ENCODE data around the gene CTRB2. TPM values are rescaled to one million over a fixed set of nuclear protein-coding genes. Genes with fewer than 3 reads are reported as not detected.
A peak's percentile ranks its signal among the peaks of the same experiment; 100 is the strongest.

CTRB2 gene
- total RNA-seq (1 to 10 TPM in 1 of 4 donors, not detected in 3; 2.9 TPM), polyA plus RNA-seq (0.14 TPM)
- long read RNA-seq, donor 1: 0 reads
- long read RNA-seq, donor 2: 0 reads
- long read RNA-seq, donor 3: 0 reads
- long read RNA-seq, donor 4: 0 reads

GRCh38 chr16:75206749-75207451 lies at the start of gene CTRB2:
TSS of gene CTRB2 (minus strand) at chr16:75207161. CDS start at chr16:75207141, 20 bp downstream.
- 80% methylated on average over 24 of the region's 24 CpGs for WGBS
- DNase-seq (peak in 1 of 3 donors; percentile 48), ATAC-seq (peak; percentile 4 to 17)
- Histone ChIP-seq H3K27ac (ENCODE audit: low read length) (no peak within 1 kb of the TSS), H3K4me1 (ENCODE audit: control insufficient read depth, insufficient read depth, low read length) (no peaks in the 10 kb centered on the region), H3K27me3 (ENCODE audit: control insufficient read depth, insufficient read depth) (no peaks in the 10 kb centered on the region), H3K4me3 (ENCODE audit: low read length) (no peak within 1 kb of the TSS), H3K9me3 (ENCODE audit: control insufficient read depth, low read length) (no peaks in the 10 kb centered on the region)
- intact Hi-C loops (cut with DNase I): loop anchor here in 3 of 4 donors (1.0 to 10.0 kb wide), 3 partner anchors 18 to 178 kb away; no protein-coding TSS in a partner anchor

DNA sequence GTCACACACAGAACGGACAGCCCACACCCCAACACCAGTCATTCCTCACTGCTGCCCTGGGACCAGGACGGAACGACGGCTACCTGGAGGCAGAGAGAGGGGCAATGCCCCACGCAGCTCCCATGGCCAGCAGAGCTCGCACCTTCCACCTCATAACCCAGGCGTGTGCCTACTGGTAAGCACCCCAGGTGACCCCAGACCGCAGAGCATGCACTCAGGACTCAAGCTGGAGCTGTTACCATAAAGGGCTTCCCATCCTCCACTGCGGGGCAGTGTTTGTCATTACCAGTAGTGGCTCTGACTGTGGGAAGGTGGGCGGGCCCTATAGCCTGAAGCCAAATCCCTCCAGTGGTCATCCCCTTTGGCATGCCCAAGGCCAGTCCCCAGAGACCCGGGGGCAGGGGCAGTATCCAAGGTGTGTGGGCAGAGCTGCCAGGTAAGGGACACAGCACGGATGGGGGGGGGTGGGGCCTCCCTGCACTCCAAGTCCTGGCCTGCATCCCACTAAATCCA lies 49.2 kb upstream of the CTRB2 start:
- peak overlapping the region; percentile 39 for H3K27ac ChIP-seq (ENCODE audit: low read length)
- H3K27me3 ChIP-seq (ENCODE audit: control insufficient read depth, insufficient read depth): no peaks in the 10 kb centered on the region
- ATAC-seq: peak; percentile 1 to 22
- intact Hi-C loops (cut with DNase I): loop anchor here in 2 of 4 donors (10.0 kb wide), 1 partner anchor 49 kb away; no protein-coding TSS in a partner anchor
- no peaks in the 10 kb centered on the region for H3K9me3 ChIP-seq (ENCODE audit: control insufficient read depth, low read length)
- H3K4me3 ChIP-seq (ENCODE audit: low read length): no peak overlapping the region
- 48% methylated on average over 12 of the region's 12 CpGs for WGBS
- DNase-seq: peak in 2 of 3 donors; percentile 75 to 79
- peaks cover 51% of the 10 kb centered on the region for H3K4me1 ChIP-seq (ENCODE audit: control insufficient read depth, insufficient read depth, low read length)

GRCh38 chr16:75254359-75254837 lies 47.4 kb upstream of the CTRB2 start:
- peak; percentile 1 to 43 for ATAC-seq
- no peaks in the 10 kb centered on the region for H3K27me3 ChIP-seq (ENCODE audit: control insufficient read depth, insufficient read depth)
- peak in 2 of 3 donors; percentile 53 to 57 for DNase-seq
- H3K4me3 ChIP-seq (ENCODE audit: low read length): no peak overlapping the region
- WGBS: 48% methylated on average over 5 of the region's 5 CpGs
- H3K27ac ChIP-seq (ENCODE audit: low read length): peak overlapping the region; percentile 40
- intact Hi-C loops (cut with DNase I): loop anchor here in 2 of 4 donors (10.0 kb wide), 1 partner anchor 50 kb away; no protein-coding TSS in a partner anchor
- H3K9me3 ChIP-seq (ENCODE audit: control insufficient read depth, low read length): no peaks in the 10 kb centered on the region
- H3K4me1 ChIP-seq (ENCODE audit: control insufficient read depth, insufficient read depth, low read length): peaks cover 56% of the 10 kb centered on the region

GRCh38 chr16:75252946-75253911 lies 46.3 kb upstream of the CTRB2 start:
- Histone ChIP-seq H3K27me3 (ENCODE audit: control insufficient read depth, insufficient read depth) (no peaks in the 10 kb centered on the region), H3K27ac (ENCODE audit: low read length) (peak overlapping the region; percentile 32), H3K4me1 (ENCODE audit: control insufficient read depth, insufficient read depth, low read length) (peaks cover 59% of the 10 kb centered on the region), H3K4me3 (ENCODE audit: low read length) (no peak overlapping the region), H3K9me3 (ENCODE audit: control insufficient read depth, low read length) (no peaks in the 10 kb centered on the region)
- ATAC-seq: no peak
- intact Hi-C loops (cut with DNase I): loop anchor here in 2 of 4 donors (10.0 kb wide), 1 partner anchor 52 kb away; no protein-coding TSS in a partner anchor
- 45% methylated on average over 15 of the region's 15 CpGs for WGBS
- peak; percentile 26 to 73 (median 65) for DNase-seq

DNA sequence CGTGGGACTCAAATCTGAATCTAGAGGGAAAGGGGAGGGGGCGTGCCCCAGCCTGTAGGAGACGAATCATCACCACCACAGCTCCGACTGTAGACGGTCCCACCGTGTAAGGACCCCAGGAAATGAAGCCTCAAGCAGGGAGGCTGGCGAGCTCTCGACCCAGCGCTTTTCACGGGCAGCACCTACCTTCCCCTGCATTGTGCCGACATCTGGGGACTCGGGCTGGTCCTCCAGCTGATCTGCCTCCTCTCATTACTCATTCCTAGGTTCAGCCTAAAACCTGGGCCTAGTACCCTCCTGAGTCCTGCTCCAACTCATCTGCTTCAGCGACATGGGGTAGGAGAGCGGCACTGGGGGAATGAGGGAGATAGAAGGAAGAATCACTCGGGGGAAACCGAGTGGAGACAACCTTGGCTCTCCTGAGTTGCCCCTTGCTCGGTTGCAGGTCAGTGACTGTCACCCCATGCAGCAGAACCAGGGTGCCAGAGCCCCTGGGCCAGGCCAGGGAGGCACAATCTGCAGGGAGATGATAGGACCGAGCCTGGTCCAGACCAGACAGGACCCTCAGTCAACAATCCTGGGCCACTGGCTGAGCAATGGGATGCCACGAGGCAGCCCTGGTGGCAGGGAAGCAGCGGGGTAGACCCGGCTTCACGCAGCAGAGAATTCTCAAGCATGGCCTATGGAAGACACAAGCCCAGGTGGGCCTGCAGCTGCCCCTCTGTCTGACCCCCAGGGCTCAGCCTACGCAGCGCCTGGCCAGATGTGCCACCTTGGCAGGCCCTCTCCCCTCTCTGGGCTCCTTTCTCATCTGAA lies 45.3 kb upstream of the CTRB2 start:
- DNase-seq (peak in 1 of 3 donors; percentile 48), ATAC-seq (no peak)
- 58% methylated on average over 24 of the region's 24 CpGs for WGBS
- H3K27me3 ChIP-seq (ENCODE audit: control insufficient read depth, insufficient read depth): no peaks in the 10 kb centered on the region
- H3K4me3 ChIP-seq (ENCODE audit: low read length): no peak overlapping the region
- intact Hi-C loops (cut with DNase I): loop anchor here in 2 of 4 donors (10.0 kb wide), 1 partner anchor 53 kb away; no protein-coding TSS in a partner anchor
- peaks cover 53% of the 10 kb centered on the region for H3K4me1 ChIP-seq (ENCODE audit: control insufficient read depth, insufficient read depth, low read length)
- H3K27ac ChIP-seq (ENCODE audit: low read length): peak overlapping the region; percentile 81
- no peaks in the 10 kb centered on the region for H3K9me3 ChIP-seq (ENCODE audit: control insufficient read depth, low read length)

GRCh38 chr16:75251280-75252048 lies 44.5 kb upstream of the CTRB2 start, which contains the start of gene BCAR1:
TSS of gene BCAR1 (minus strand) at chr16:75251624. CDS start at chr16:75251482, 142 bp downstream.
- WGBS: 1% methylated on average over 84 of the region's 84 CpGs
- H3K4me1 ChIP-seq (ENCODE audit: control insufficient read depth, insufficient read depth, low read length): peaks cover 53% of the 10 kb centered on the region
- intact Hi-C loops (cut with DNase I): loop anchor here in 2 of 4 donors (10.0 kb wide), 1 partner anchor 53 kb away; no protein-coding TSS in a partner anchor
- H3K27me3 ChIP-seq (ENCODE audit: control insufficient read depth, insufficient read depth): no peaks in the 10 kb centered on the region
- DNase-seq: peak; percentile 92 to 97 (median 96)
- peak within 1 kb of the TSS; percentile 83 for H3K27ac ChIP-seq (ENCODE audit: low read length)
- ATAC-seq: peak; percentile 76 to 84
- peak within 1 kb of the TSS; percentile 84 for H3K4me3 ChIP-seq (ENCODE audit: low read length)
- no peaks in the 10 kb centered on the region for H3K9me3 ChIP-seq (ENCODE audit: control insufficient read depth, low read length)

- DNase-seq (peak; percentile 48 to 72 (median 64)), ATAC-seq (peak; percentile 1 to 4)
- H3K4me3 ChIP-seq (ENCODE audit: low read length): peak overlapping the region; percentile 84
- intact Hi-C loops (cut with DNase I): loop anchor here in 2 of 4 donors (10.0 kb wide), 1 partner anchor 54 kb away; no protein-coding TSS in a partner anchor
- H3K27me3 ChIP-seq (ENCODE audit: control insufficient read depth, insufficient read depth): no peaks in the 10 kb centered on the region
- H3K4me1 ChIP-seq (ENCODE audit: control insufficient read depth, insufficient read depth, low read length): peaks cover 53% of the 10 kb centered on the region
- peak overlapping the region; percentile 83 for H3K27ac ChIP-seq (ENCODE audit: low read length)
- 1% methylated on average over 59 of the region's 59 CpGs for WGBS
- H3K9me3 ChIP-seq (ENCODE audit: control insufficient read depth, low read length): no peaks in the 10 kb centered on the region
These were observed 43.9 kb upstream of the CTRB2 start for GRCh38 chr16:75250809-75251279.

DNA sequence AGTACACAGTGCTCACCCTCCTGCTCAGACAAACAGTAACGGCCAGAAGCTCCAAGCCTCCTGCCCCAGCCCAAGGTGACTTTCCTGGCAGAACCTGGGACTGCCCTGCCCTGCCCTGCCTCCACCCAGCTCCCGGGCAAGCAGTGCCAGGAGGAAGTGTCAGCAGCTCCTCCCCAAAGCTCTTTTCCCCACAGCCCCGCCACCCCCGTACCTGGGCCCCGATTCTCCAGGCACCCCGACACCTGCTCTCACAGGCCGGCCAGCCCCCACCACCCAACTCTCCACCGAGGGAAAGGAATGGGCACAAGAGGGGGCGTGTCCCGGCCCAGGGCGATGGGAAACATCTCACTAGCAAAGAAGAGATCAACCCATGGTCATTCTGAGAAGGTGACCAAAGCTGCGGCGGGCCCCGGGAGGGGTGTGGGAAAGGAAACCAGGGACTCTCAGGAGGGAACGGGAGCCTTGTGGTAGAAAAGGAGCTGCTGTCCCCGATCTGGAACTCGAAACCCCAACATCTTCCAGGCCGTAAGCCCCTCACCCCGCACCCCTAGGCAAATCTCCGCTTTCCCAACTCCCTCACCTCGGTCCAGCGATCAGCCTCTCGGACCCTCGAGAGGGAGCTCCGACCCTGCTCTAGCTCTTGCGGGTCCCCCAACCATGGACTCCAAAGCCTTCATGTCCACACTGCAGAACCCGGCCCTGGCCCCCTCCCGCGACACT lies 43.3 kb upstream of the CTRB2 start:
- DNase-seq: peak; percentile 30 to 71 (median 65)
- Histone ChIP-seq H3K4me3 (ENCODE audit: low read length) (peak overlapping the region; percentile 84), H3K4me1 (ENCODE audit: control insufficient read depth, insufficient read depth, low read length) (peaks cover 54% of the 10 kb centered on the region), H3K27me3 (ENCODE audit: control insufficient read depth, insufficient read depth) (no peaks in the 10 kb centered on the region), H3K27ac (ENCODE audit: low read length) (peak overlapping the region; percentile 83), H3K9me3 (ENCODE audit: control insufficient read depth, low read length) (no peaks in the 10 kb centered on the region)
- intact Hi-C loops (cut with DNase I): loop anchor here in 2 of 4 donors (10.0 kb wide), 1 partner anchor 55 kb away; no protein-coding TSS in a partner anchor
- ATAC-seq: peak in 1 of 2 donors; percentile 3
- WGBS: 5% methylated on average over 29 of the region's 29 CpGs

Data from right cardiac atrium (tissue), 5 donors.